Fibroblast of skin of scalp (primary cell): ENCODE data around the gene TPPP.

ENCODE experiments used
- DNase-seq: peaks from one replicate; pipeline ENCODE4 v3.0.0-alpha.2; 2013

The TPPP gene

GRCh38 chr5:665541-665955, 27.6 kb downstream of the TPPP start:
- DNase-seq: no peak

DNA sequence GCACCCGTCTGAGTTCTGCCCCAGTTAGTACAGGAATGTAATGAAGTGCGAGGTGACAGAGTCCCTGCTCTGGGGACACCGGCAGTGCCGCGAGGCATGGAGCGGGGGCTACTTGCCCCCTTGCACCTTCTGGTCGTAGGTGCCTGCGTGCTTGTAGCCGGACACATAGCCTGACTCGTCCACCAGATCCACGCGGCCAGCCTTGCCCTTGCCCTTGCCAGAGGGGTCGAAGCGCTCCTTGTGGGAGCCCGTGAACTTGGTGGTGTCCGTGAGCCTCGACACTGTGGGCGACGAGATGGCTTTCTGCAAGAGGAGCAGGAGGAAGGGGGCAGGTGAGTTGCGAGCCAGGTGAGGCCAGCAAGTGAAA, 28.2 kb downstream of the TPPP start:
- no peak for DNase-seq

- DNase-seq: no peak
Measured at GRCh38 chr5:664343-664993, 28.7 kb downstream of the TPPP start.

GRCh38 chr5:663436-664342, 29.5 kb downstream of the TPPP start:
- no peak for DNase-seq

GRCh38 chr5:662751-663435, 30.3 kb downstream of the TPPP start:
- DNase-seq: no peak

DNA sequence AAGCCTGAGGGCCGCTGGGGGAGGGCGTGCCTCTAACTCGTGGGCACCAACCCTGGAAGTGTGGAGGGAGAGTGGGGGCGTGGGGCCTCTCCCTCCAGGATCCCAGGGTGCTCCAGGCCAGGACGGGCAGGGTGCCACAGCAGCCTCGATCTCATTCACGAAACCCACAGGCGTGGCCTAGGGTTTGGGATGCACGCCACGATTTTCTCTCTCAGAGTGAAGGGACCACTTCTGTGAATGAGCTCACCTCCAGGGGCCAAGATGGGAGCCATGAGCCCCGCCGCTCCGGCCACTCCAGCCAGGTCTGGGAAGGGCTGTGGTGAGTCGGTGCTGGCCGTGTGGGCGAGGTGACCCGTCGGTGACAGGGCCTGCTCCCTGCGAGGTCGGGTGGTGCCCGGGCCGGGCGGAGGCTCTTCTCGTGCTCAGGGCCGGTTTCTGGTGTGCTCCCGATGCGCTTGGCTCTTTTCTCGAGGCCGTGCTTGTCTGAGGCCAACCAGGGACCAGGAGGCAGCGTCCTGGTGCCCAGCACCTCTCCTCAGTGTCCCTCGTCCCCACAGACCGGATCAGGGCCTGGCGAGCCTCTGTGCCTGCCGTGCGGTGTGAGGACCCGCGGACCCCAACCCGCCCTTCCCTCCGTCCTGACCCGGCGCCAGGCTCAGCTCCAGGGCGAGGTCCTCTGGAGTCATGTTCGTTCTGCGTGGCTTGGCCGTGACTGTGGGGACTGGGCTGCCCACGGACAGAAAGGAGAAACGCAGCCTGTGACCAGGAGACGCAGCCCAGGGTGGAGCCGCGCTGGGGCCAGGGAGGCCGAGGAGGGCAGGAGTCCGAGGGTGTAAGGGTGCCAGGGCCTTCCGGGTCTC, 31.0 kb downstream of the TPPP start:
- no peak for DNase-seq

- no peak for DNase-seq
Measured at GRCh38 chr5:660491-661030, 32.6 kb downstream of the TPPP start.

- no peak for DNase-seq
Measured at GRCh38 chr5:659496-660263, 33.5 kb downstream of the TPPP start.

- no peak for DNase-seq
Measured at GRCh38 chr5:658103-658502, 35.0 kb downstream of the TPPP start.

DNA sequence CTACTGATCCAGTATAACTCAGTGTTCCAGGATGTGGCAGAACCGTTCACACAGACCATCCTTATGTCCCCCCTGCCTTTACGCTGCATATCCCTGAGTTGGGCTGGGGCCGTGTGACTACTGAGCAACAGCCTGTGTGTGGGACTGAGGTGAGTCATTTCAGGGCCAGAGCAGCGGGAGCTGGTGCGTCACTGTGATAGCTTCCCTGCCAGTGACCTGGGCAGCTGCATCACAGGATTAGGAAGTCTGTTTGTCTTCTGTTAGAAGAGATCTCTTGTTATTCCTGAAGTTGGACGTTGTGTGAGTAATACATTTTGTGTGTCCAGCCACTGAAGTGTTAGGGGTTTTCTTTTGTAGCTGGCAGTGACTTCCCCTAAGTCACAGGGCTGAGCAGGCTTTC, 35.6 kb downstream of the TPPP start:
- peak; percentile 41 for DNase-seq

DNA sequence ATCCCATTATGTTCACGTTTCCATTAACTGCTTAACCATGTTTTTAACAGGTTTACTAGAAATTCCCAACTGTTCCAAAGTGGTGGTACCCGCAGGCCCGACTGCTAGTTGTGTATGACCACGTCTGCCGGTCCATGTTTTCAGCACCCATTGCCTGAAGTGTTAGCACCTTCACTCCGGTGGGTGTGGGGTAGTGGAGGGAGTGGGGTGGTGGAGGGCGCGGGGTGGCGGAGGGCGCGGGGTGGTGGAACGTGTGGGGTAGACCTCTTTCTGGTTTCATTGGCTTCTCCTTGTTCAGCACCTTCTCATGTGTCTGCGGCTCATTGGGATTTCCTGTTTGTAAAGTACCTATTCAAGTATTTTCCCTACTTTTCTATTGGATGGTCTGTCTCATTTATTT, 37.7 kb downstream of the TPPP start:
- no peak for DNase-seq

GRCh38 chr5:654071-654778, 38.9 kb downstream of the TPPP start:
- no peak for DNase-seq

DNA sequence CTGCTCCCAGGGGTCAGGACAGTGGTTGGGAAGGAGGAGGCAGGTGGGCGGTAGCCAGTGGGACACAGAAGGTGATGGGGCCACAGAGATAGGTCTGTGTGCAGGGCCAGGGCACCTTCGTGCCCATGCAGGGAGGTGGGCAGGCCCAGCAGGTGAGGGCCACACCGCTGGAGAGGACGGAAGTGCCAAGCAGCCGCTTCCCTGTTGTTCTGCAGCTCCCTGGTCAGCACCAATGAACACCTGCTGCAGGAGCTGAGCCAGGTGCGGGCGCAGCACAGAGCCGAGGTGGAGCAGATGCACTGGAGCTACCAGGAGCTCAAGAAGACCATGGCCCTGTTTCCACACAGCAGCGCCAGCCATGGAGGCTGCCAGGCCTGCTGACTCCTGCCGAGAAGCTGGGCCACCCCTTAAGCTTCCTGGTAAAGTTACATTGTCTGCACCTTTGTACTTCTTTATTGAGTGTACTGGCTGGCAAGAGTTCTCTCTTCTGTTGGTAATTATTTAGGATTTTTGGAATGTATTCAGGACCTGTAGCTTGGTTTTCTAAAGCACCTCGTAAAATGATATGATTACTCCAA, 40.3 kb downstream of the TPPP start:
- DNase-seq: no peak

- DNase-seq: no peak
Measured at GRCh38 chr5:652023-652515, 41.1 kb downstream of the TPPP start.

GRCh38 chr5:651296-652022, 41.7 kb downstream of the TPPP start:
- no peak for DNase-seq

GRCh38 chr5:647727-648126, 45.4 kb downstream of the TPPP start:
- no peak for DNase-seq

DNA sequence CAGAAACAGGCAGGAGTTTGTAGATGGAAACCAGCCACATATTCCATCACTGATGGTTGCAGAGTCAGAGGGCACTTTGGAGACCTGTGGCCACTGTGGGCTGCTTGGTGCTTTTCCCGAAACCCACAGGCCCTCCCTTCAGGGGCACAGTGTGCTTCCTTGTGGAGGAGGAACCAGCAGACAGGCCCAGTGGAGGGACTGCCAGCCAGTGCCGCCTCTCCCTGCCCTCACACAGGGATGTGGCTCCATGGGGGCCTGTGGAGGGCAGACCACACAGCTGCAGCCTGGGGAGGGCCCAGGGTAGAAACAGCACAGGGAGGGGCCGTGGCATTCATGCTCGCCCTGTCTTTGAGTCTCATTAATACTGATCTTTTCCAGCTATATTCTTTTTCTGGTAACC, 45.8 kb downstream of the TPPP start:
- DNase-seq: no peak

DNA sequence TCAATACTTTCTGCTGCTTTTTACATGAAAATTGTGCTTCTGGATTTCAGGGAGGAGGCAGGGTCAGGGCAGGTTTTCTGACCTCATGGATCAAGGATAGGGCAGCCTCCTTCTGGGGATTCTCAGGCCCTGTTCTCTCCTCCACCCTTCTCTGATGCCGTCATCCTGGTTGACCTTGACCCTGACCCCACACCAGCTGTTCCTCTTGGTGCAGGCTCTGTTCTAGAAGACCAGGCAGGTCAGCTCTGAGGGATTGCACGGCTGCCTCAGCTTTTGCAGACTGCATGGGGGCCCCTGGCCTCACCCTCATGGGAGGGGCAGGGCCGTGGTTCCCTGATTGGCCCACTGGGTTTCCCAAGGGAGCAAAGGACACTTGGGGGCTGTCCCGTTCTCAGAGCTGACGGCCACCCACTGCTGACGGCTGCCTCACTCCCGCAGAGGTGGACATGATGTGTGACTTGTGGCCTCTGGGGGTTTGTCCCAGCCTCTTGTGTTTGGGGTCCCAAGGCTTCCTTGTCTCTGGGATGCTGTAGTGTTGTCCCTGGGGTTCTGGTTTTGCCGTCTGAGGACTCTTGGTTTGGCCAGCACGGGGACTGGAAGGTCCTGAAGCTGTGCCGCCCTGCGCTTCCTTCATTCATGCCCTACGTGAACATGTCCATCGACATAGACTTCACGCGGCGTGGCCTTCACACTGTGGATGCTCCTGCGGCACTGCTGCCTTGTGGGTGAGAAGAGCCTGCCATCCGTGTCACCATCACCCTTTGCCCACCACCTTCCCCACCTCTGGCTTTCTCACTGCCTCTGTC, 46.6 kb downstream of the TPPP start:
- no peak for DNase-seq

DNA sequence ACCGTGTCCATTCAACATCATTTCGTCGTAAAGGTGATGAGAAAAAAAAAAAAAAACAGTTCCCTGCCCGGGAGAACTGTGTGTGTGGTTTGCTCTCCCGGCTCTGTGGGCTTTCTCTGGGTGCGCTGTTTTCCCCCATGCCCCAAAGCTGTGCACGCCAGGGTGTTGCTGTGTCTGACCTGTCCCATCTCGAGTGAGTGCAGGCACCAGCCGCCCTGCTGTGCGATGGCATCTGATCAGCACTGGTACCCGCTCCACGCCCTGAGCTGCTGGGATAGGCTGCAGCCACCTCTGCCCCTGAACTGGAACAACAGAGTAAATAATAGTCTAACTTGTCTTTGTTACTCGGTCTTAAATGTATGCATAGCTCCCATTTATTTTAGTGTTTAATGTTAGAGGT, 47.7 kb downstream of the TPPP start:
- no peak for DNase-seq
